Gastrocnemius medialis (tissue), 4 donors: ENCODE results near the gene G6PC3. TPM values are rescaled to one million over a fixed set of nuclear protein-coding genes. Genes with fewer than 3 reads are reported as not detected.

Experiments
- ATAC-seq, 2 donors: fragments of 150-250 bp; one replicate each; pipeline ENCODE4 v1.9.1; 2016
- DNase-seq, 2 donors: peaks; one replicate each; pipeline ENCODE4 v3.0.0-alpha.2; 2019
- H3K27ac ChIP-seq, 4 donors: fragments of 200-600 bp; sonication (generic); 1 replicate in 1 of 4; 2 replicates in 3 of 4; pipeline ENCODE4 v1.5.1; 2016 to 2018; ENCODE audit warnings: mild to moderate bottlenecking in 2 of 4, moderate library complexity in 1 of 4
- H3K27me3 ChIP-seq, 3 donors: fragments of 200-600 bp; sonication (generic) in 2 of 3; 1 replicate in 1 of 3; 2 replicates in 2 of 3; pipeline versions ENCODE4 v1.5.1 to v1.6.0; 2016 to 2019; ENCODE audit warnings: mild to moderate bottlenecking in 1 of 3, moderate library complexity in 1 of 3
- H3K36me3 ChIP-seq, 2 donors: fragments of 200-600 bp; sonication (generic) in 1 of 2; one replicate each; pipeline ENCODE4 v1.5.1; 2017 to 2018
- H3K4me1 ChIP-seq, 2 donors: fragments of 200-600 bp; sonication (generic) in 1 of 2; one replicate each; pipeline ENCODE4 v1.5.1; 2016 to 2017; ENCODE audit warnings: mild to moderate bottlenecking in 2 of 2
- H3K4me3 ChIP-seq, 4 donors: fragments of 200-600 bp; sonication (generic) in 3 of 4; 1 replicate in 1 of 4; 2 replicates in 3 of 4; pipeline ENCODE4 v1.5.1; 2016 to 2019; ENCODE audit warnings: mild to moderate bottlenecking in 2 of 4
- H3K9me3 ChIP-seq, 3 donors: fragments of 200-600 bp; sonication (generic) in 2 of 3; 1 replicate in 1 of 3; 2 replicates in 2 of 3; pipeline ENCODE4 v1.5.1; 2016 to 2019
- POLR2A ChIP-seq, 2 donors: fragments of 450-650 bp; IDR thresholded peaks; one replicate each; pipeline ENCODE4 v1.6.1; 2017; ENCODE audit warnings: antibody characterized with exemption in 2 of 2, mild to moderate bottlenecking in 2 of 2, moderate library complexity in 2 of 2
- in situ Hi-C, 4 donors: fragments of 200-750 bp; cut with MboI; loops; one replicate each; pipeline versions ENCODE4 v1.15.0 to v1.8.0; 2017; ENCODE audit warnings: low sequenced_read_pairs in 4 of 4
- intact Hi-C: fragments of 100-400 bp; cut with DNase I; formaldehyde crosslinking; loops from one replicate; pipeline ENCODE4 v1.15.1; 2023; ENCODE audit warnings: low total_unique reads
- total RNA-seq, 4 donors: library from RNA; depleted of rRNA; stranded (reverse); fragments of >200 nt; gene quantifications; one replicate each; pipeline versions ENCODE4 v1.1.0 to v1.2.3, GENCODE V29; 2016
- TF ChIP-seq, protein P1 (sequence below), 5 experiments: fragments of 450-650 bp in 3 of 5; fragments of 200-600 bp in 2 of 5; sonication (generic) in 2 of 5; IDR thresholded peaks in 4 of 5; conservative IDR thresholded peaks in 1 of 5; 1 replicate in 4 of 5; 2 replicates in 1 of 5; pipeline ENCODE4 v1.5.1; 2016 to 2019; ENCODE audit warnings: antibody characterized with exemption in 5 of 5, mild to moderate bottlenecking in 3 of 5, moderate library complexity in 3 of 5

G6PC3 gene
- total RNA-seq, 4 donors from 2014 or later = 30.5 to 40.5 (median 36.4) TPM

DNA sequence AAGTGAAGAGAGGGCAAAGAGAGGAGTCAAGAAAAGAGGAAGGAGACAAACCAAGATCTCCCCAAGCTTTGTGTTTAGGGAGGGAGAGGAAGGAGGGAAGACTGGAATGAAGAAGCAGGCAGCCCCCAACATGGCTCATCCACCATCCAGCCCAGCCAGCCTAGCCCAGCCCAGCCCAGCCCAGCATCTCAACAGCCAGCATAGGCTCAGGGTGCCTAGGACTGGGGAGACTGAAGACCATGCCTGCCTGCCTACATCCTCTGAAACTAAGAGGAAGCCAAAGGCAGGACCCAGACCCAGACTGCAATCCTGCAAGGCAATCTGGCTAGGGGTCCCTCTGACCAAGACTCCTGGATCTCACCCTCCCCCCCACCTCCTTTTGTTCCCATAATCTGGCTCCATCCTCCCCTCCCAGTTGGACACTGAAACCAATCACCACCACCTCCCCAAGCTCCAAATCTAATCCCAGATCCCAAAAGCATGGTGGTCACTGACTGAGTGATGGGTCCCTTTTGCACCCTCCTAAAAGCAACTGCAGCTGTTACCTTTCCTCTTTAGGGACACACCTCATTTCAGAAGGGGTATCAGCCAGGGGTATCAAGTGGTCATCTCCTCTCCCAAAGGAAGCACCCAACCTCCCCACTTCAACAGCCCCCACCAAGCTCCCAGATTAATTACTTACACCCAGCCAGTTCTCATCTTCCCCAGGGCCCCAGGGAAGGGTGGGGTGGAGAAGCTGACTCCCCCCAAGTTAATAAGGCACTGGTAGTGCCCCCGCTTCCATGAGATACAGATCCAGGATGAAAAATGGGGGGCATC, 51.7 kb downstream of the G6PC3 start:
- TF ChIP-seq POLR2A (IDR thresholded peaks at IDR 0.05) = no peak
- TF ChIP-seq, protein P1, sequence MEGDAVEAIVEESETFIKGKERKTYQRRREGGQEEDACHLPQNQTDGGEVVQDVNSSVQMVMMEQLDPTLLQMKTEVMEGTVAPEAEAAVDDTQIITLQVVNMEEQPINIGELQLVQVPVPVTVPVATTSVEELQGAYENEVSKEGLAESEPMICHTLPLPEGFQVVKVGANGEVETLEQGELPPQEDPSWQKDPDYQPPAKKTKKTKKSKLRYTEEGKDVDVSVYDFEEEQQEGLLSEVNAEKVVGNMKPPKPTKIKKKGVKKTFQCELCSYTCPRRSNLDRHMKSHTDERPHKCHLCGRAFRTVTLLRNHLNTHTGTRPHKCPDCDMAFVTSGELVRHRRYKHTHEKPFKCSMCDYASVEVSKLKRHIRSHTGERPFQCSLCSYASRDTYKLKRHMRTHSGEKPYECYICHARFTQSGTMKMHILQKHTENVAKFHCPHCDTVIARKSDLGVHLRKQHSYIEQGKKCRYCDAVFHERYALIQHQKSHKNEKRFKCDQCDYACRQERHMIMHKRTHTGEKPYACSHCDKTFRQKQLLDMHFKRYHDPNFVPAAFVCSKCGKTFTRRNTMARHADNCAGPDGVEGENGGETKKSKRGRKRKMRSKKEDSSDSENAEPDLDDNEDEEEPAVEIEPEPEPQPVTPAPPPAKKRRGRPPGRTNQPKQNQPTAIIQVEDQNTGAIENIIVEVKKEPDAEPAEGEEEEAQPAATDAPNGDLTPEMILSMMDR (IDR thresholded peaks at IDR 0.05 in 4 of 5, conservative IDR thresholded peaks at IDR 0.05 in 1 of 5) = no peak
- intact Hi-C loops (loop anchor here (5.0 kb wide), 1 partner anchor 205 kb away; no protein-coding TSS in a partner anchor), in situ Hi-C loops (loop anchor here in 2 of 4 donors (5.0 to 10.0 kb wide), 2 partner anchors 55 to 57 kb away; partner anchors contain the start of gene LSM12 (in 2 of the 2))
- Histone ChIP-seq H3K36me3 (peaks cover 0 to 3% of the 10 kb centered on the region in 2 donors), H3K4me3 (peak overlapping the region; percentile 81 to 97 (median 89)), H3K27ac (peak overlapping the region; percentile 93 to 99 (median 96)), H3K9me3 (no peaks in the 10 kb centered on the region), H3K27me3 (no peaks in the 10 kb centered on the region), H3K4me1 (peaks cover 55 to 56% of the 10 kb centered on the region in 2 donors)
- ATAC-seq (no peak), DNase-seq (no peak)

DNA sequence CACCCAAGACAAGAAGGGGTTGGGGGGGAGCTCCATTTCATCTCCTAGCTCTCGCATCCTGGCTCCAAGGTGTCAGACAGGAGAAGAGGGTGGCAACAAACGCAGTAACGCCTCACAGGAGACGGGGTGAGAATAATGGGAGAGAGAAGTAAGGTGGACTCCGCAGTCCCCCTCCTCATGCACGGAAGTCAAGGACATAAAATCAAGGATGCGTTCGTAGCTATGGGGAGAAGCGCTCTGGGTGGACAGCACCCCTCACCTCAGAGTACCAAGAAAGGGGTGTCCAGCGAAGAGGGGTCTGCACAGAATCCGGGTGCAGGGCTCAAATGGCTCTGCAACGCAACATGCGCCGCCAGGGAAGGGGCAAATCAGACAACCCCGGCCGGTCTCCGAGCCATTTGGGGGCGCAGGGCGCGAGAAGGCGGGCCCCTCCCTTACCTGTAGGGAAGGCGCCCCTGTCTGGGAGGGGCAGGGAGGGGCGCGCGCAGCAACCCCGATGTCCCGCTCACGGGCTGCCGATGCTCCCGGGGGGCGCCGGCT, 52.4 kb downstream of the G6PC3 start:
- peak; percentile 5 to 10 for ATAC-seq
- H3K4me3 ChIP-seq = peak overlapping the region; percentile 81 to 97 (median 89)
- H3K36me3 ChIP-seq = no peaks in the 10 kb centered on the region
- in situ Hi-C loops = loop anchor here in 2 of 4 donors (5.0 to 10.0 kb wide), 2 partner anchors 56 to 58 kb away; partner anchors contain the start of gene LSM12 (in 2 of the 2)
- H3K9me3 ChIP-seq = no peaks in the 10 kb centered on the region
- H3K4me1 ChIP-seq = peaks cover 48 to 54% of the 10 kb centered on the region in 2 donors
- H3K27me3 ChIP-seq = no peaks in the 10 kb centered on the region
- peak overlapping the region; percentile 93 to 99 (median 96) for H3K27ac ChIP-seq
- no peak for DNase-seq
- TF ChIP-seq, protein P1 (IDR thresholded peaks at IDR 0.05 in 4 of 5, conservative IDR thresholded peaks at IDR 0.05 in 1 of 5) = no peak
- no peak for TF ChIP-seq POLR2A (IDR thresholded peaks at IDR 0.05)
- intact Hi-C loops = loop anchor here (1.0 to 5.0 kb wide), 2 partner anchors 53 to 204 kb away; partner anchors contain the start of gene G6PC3

GRCh38 chr17:44123356-44124117, 53.0 kb downstream of the G6PC3 start, which contains the start of gene HDAC5:
TSS of gene HDAC5 (minus strand) at chr17:44123641. CDS start at chr17:44117515, 6,126 bp downstream.
- ATAC-seq = peak; percentile 93 to 94
- peak; percentile 94 to 96 for DNase-seq
- TF ChIP-seq, protein P1 (IDR thresholded peaks at IDR 0.05 in 4 of 5, conservative IDR thresholded peaks at IDR 0.05 in 1 of 5) = peak; percentile 59 to 78 (median 75)
- TF ChIP-seq POLR2A (IDR thresholded peaks at IDR 0.05) = peak; percentile 92 to 97
- Histone ChIP-seq H3K36me3 (no peaks in the 10 kb centered on the region), H3K9me3 (no peaks in the 10 kb centered on the region), H3K27me3 (no peaks in the 10 kb centered on the region), H3K4me3 (peak within 1 kb of the TSS; percentile 81 to 97 (median 89)), H3K27ac (peak within 1 kb of the TSS; percentile 93 to 99 (median 96)), H3K4me1 (peaks cover 42 to 48% of the 10 kb centered on the region in 2 donors)
- in situ Hi-C loops (loop anchor here in 2 of 4 donors (5.0 to 10.0 kb wide), 2 partner anchors 56 to 59 kb away; partner anchors contain the start of gene LSM12 (in 2 of the 2)), intact Hi-C loops (loop anchor here (1.0 to 5.0 kb wide), 2 partner anchors 53 to 204 kb away; partner anchors contain the start of gene G6PC3)

GRCh38 chr17:44124118-44124438, 53.5 kb downstream of the G6PC3 start:
- in situ Hi-C loops = loop anchor here in 2 of 4 donors (5.0 to 10.0 kb wide), 2 partner anchors 57 to 59 kb away; partner anchors contain the start of gene LSM12 (in 2 of the 2)
- H3K27me3 ChIP-seq = no peaks in the 10 kb centered on the region
- no peaks in the 10 kb centered on the region for H3K9me3 ChIP-seq
- intact Hi-C loops = loop anchor here (5.0 kb wide), 1 partner anchor 203 kb away; no protein-coding TSS in a partner anchor
- no peaks in the 10 kb centered on the region for H3K36me3 ChIP-seq
- H3K27ac ChIP-seq = peak overlapping the region; percentile 93 to 99 (median 96)
- ATAC-seq (peak in 1 of 2 donors; percentile 47), DNase-seq (no peak)
- H3K4me3 ChIP-seq = peak overlapping the region; percentile 81 to 97 (median 85)
- H3K4me1 ChIP-seq = peaks cover 37 to 43% of the 10 kb centered on the region in 2 donors
- TF ChIP-seq, protein P1 (IDR thresholded peaks at IDR 0.05 in 4 of 5, conservative IDR thresholded peaks at IDR 0.05 in 1 of 5) = no peak
- TF ChIP-seq POLR2A (IDR thresholded peaks at IDR 0.05) = no peak
